H1 (cell line): Measurements from ENCODE around the gene PSME3. TPM values are rescaled to one million over a fixed set of nuclear protein-coding genes. Genes with fewer than 3 reads are reported as not detected.

ENCODE experiments used
- CBX8 ChIP-seq: fragments of 300-800, 300-1000 bp; sonication (generic); IDR thresholded peaks from 2 replicates; pipeline ENCODE4 v1.7.1; 2016; ENCODE audit warnings: low read depth, low read length, borderline replicate concordance
- EP300 ChIP-seq, 2 experiments: IDR thresholded peaks; 1 replicate in 1 of 2; 2 replicates in 1 of 2; pipeline ENCODE4 v1.6.1; 2011 to 2012; ENCODE audit warnings: low read depth in 2 of 2, low read length in 2 of 2, mild to moderate bottlenecking in 2 of 2, borderline replicate concordance in 1 of 2, inconsistent platforms in 1 of 2, moderate library complexity in 1 of 2
- TEAD4 ChIP-seq: IDR thresholded peaks from 2 replicates; pipeline ENCODE4 v1.6.1; 2012; ENCODE audit warnings: low read depth, low read length, inconsistent platforms, mixed read lengths
- polyA plus RNA-seq, 7 experiments: library from polyadenylated mRNA; depleted of rRNA in 3 of 7; stranded (reverse) in 5 of 7; unstranded in 2 of 7; fragments of >200 nt in 5 of 7; fragments of 200-250 nt in 2 of 7; gene quantifications; 1 replicate in 5 of 7; 2 replicates in 1 of 7; 4 replicates in 1 of 7; pipeline versions ENCODE4 v1.2.1 to v1.2.3, GENCODE V29; 2011 to 2013; ENCODE audit warnings: missing spikeins in 2 of 7, mixed read lengths in 2 of 7
- total RNA-seq: library from RNA; stranded (reverse); fragmentation: NEBNext Ultra II Directional; extraction: Animal tissue kit (Norgen Biotek cat#: 25700); gene quantifications from 2 replicates; pipeline ENCODE4 v1.2.1, GENCODE V29; 2021
- TF ChIP-seq, protein P1 (sequence below): fragments of 300-600 bp; sonication (generic); IDR thresholded peaks from 2 replicates; pipeline ENCODE4 v1.7.1; 2012; ENCODE audit warnings: low read length, moderate library complexity, mild to moderate bottlenecking, inconsistent platforms; ENCODE audit not compliant: insufficient replicate concordance

The PSME3 gene
- total and polyA plus RNA-seq, 2 of the 8 experiments (the other 6 are each of a cell fraction or from before 2014, with no cell fraction given) = 149 to 224 TPM

DNA sequence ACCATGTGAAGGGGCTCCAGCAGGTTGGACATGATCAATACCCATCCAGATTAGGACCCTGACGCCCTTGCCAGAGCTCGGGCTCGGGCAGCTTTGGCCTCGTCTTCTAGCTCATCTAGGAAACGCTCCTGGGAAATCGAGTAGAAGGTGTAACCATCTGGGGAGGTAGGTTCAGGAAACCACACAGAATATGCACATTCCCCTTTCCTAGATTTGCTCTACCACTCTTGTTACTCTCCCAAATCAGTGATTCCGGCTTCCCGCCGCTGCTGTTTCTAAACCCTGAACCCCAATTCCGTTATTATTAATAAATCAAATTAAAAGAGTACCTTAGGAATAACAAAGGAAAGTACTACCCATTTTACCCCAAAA, 35.2 kb upstream of the PSME3 start (continued):
- TF ChIP-seq, protein P1, sequence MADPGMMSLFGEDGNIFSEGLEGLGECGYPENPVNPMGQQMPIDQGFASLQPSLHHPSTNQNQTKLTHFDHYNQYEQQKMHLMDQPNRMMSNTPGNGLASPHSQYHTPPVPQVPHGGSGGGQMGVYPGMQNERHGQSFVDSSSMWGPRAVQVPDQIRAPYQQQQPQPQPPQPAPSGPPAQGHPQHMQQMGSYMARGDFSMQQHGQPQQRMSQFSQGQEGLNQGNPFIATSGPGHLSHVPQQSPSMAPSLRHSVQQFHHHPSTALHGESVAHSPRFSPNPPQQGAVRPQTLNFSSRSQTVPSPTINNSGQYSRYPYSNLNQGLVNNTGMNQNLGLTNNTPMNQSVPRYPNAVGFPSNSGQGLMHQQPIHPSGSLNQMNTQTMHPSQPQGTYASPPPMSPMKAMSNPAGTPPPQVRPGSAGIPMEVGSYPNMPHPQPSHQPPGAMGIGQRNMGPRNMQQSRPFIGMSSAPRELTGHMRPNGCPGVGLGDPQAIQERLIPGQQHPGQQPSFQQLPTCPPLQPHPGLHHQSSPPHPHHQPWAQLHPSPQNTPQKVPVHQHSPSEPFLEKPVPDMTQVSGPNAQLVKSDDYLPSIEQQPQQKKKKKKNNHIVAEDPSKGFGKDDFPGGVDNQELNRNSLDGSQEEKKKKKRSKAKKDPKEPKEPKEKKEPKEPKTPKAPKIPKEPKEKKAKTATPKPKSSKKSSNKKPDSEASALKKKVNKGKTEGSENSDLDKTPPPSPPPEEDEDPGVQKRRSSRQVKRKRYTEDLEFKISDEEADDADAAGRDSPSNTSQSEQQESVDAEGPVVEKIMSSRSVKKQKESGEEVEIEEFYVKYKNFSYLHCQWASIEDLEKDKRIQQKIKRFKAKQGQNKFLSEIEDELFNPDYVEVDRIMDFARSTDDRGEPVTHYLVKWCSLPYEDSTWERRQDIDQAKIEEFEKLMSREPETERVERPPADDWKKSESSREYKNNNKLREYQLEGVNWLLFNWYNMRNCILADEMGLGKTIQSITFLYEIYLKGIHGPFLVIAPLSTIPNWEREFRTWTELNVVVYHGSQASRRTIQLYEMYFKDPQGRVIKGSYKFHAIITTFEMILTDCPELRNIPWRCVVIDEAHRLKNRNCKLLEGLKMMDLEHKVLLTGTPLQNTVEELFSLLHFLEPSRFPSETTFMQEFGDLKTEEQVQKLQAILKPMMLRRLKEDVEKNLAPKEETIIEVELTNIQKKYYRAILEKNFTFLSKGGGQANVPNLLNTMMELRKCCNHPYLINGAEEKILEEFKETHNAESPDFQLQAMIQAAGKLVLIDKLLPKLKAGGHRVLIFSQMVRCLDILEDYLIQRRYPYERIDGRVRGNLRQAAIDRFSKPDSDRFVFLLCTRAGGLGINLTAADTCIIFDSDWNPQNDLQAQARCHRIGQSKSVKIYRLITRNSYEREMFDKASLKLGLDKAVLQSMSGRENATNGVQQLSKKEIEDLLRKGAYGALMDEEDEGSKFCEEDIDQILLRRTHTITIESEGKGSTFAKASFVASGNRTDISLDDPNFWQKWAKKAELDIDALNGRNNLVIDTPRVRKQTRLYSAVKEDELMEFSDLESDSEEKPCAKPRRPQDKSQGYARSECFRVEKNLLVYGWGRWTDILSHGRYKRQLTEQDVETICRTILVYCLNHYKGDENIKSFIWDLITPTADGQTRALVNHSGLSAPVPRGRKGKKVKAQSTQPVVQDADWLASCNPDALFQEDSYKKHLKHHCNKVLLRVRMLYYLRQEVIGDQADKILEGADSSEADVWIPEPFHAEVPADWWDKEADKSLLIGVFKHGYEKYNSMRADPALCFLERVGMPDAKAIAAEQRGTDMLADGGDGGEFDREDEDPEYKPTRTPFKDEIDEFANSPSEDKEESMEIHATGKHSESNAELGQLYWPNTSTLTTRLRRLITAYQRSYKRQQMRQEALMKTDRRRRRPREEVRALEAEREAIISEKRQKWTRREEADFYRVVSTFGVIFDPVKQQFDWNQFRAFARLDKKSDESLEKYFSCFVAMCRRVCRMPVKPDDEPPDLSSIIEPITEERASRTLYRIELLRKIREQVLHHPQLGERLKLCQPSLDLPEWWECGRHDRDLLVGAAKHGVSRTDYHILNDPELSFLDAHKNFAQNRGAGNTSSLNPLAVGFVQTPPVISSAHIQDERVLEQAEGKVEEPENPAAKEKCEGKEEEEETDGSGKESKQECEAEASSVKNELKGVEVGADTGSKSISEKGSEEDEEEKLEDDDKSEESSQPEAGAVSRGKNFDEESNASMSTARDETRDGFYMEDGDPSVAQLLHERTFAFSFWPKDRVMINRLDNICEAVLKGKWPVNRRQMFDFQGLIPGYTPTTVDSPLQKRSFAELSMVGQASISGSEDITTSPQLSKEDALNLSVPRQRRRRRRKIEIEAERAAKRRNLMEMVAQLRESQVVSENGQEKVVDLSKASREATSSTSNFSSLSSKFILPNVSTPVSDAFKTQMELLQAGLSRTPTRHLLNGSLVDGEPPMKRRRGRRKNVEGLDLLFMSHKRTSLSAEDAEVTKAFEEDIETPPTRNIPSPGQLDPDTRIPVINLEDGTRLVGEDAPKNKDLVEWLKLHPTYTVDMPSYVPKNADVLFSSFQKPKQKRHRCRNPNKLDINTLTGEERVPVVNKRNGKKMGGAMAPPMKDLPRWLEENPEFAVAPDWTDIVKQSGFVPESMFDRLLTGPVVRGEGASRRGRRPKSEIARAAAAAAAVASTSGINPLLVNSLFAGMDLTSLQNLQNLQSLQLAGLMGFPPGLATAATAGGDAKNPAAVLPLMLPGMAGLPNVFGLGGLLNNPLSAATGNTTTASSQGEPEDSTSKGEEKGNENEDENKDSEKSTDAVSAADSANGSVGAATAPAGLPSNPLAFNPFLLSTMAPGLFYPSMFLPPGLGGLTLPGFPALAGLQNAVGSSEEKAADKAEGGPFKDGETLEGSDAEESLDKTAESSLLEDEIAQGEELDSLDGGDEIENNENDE = no peak
- TF ChIP-seq TEAD4 (no peak), EP300 (IDR thresholded peaks at IDR 0.05; ENCODE audit: borderline replicate concordance in 1 of 2, low read depth in 2 of 2, low read length in 2 of 2) (no peak), CBX8 (no peak)
